Fibroblast of lung (primary cell): ENCODE results near the gene ITGB8. TPM values are rescaled to one million over a fixed set of nuclear protein-coding genes. Genes with fewer than 3 reads are reported as not detected.
"Not testable (repeated sequence)": the region's sequence is repeated elsewhere in the genome, so short reads cannot be mapped to it uniquely, and the experiment has no call there.

ENCODE experiments used
- DNase-seq, 2 donors: peaks; one replicate each; pipeline versions ENCODE4 v3.0.0 to v3.0.0-alpha.2; 2010; ENCODE audit warnings: low read depth in 2 of 2
- H2AFZ ChIP-seq: 2 replicates; pipeline ENCODE4 v1.5.1; 2012; ENCODE audit warnings: low read length, control low read depth, inconsistent platforms
- H3K27ac ChIP-seq: 2 replicates; pipeline ENCODE4 v1.5.1; 2011; ENCODE audit warnings: low read length, control low read depth; ENCODE audit not compliant: insufficient read depth
- H3K27me3 ChIP-seq: 2 replicates; pipeline ENCODE4 v1.5.1; 2011; ENCODE audit warnings: mild to moderate bottlenecking, low read length; ENCODE audit not compliant: control insufficient read depth, insufficient read depth
- H3K36me3 ChIP-seq: 2 replicates; pipeline ENCODE4 v1.5.1; 2011; ENCODE audit warnings: low read length; ENCODE audit not compliant: control insufficient read depth, insufficient read depth
- H3K4me1 ChIP-seq: 2 replicates; pipeline ENCODE4 v1.5.1; 2011; ENCODE audit warnings: low read length; ENCODE audit not compliant: control insufficient read depth, insufficient read depth; ENCODE audit errors: extremely low read depth
- H3K4me2 ChIP-seq: 2 replicates; pipeline ENCODE4 v1.5.1; 2011; ENCODE audit warnings: low read length, control low read depth; ENCODE audit not compliant: insufficient read depth; ENCODE audit errors: extremely low read depth
- H3K4me3 ChIP-seq, 4 experiments: fragments of 200-600 bp in 1 of 4; sonication (generic) in 1 of 4; replicated peaks in 1 of 4; 2 replicates each; pipeline ENCODE4 v1.5.1; 2011 to 2016; ENCODE audit warnings: low read length in 4 of 4, low read depth in 3 of 4, mild to moderate bottlenecking in 3 of 4, control low read depth in 2 of 4, inconsistent platforms in 1 of 4, mixed read lengths in 1 of 4; ENCODE audit not compliant: insufficient read depth in 1 of 4; ENCODE audit errors: control extremely low read depth in 1 of 4
- H3K79me2 ChIP-seq: 2 replicates; pipeline ENCODE4 v1.5.1; 2012; ENCODE audit warnings: mild to moderate bottlenecking, low read length, inconsistent platforms; ENCODE audit not compliant: control insufficient read depth, insufficient read depth
- H3K9ac ChIP-seq: 2 replicates; pipeline ENCODE4 v1.5.1; 2011; ENCODE audit warnings: mild to moderate bottlenecking, low read length, control low read depth; ENCODE audit not compliant: insufficient read depth
- H3K9me3 ChIP-seq: 2 replicates; pipeline ENCODE4 v1.5.1; 2012; ENCODE audit warnings: low read depth, low read length; ENCODE audit not compliant: control insufficient read depth, insufficient read depth
- H4K20me1 ChIP-seq: 2 replicates; pipeline ENCODE4 v1.5.1; 2011; ENCODE audit warnings: low read length; ENCODE audit not compliant: control insufficient read depth, insufficient read depth; ENCODE audit errors: extremely low read depth
- EZH2 ChIP-seq: IDR thresholded peaks from 2 replicates; pipeline ENCODE4 v1.5.1; 2012; ENCODE audit warnings: low read length, control low read depth, mild to moderate bottlenecking; ENCODE audit errors: missing control alignments
- polyA plus RNA-seq, 2 donors: library from polyadenylated mRNA; depleted of rRNA in 1 of 2; stranded (reverse) in 1 of 2; unstranded in 1 of 2; fragments of >200 nt; gene quantifications; 2 replicates each; pipeline ENCODE4 v1.2.1, GENCODE V29; 2011 to 2012; ENCODE audit warnings: missing spikeins in 1 of 2
- total RNA-seq: library from RNA; depleted of rRNA; stranded (reverse); fragments of >200 nt; gene quantifications from 2 replicates; pipeline ENCODE4 v1.2.1, GENCODE V29; 2014
- TF ChIP-seq, protein P1 (sequence below), 2 donors: IDR thresholded peaks in 1 of 2; conservative IDR thresholded peaks in 1 of 2; 1 replicate in 1 of 2; 2 replicates in 1 of 2; pipeline ENCODE4 v1.5.1; 2011 to 2012; ENCODE audit warnings: low read length in 2 of 2, control low read depth in 1 of 2, inconsistent platforms in 1 of 2, low read depth in 1 of 2, mild to moderate bottlenecking in 1 of 2

ITGB8 gene
- total and polyA plus RNA-seq, 2 donors (not counting 1 experiment from before 2014, with no cell fraction given): 3.8 to 100 TPM

DNA sequence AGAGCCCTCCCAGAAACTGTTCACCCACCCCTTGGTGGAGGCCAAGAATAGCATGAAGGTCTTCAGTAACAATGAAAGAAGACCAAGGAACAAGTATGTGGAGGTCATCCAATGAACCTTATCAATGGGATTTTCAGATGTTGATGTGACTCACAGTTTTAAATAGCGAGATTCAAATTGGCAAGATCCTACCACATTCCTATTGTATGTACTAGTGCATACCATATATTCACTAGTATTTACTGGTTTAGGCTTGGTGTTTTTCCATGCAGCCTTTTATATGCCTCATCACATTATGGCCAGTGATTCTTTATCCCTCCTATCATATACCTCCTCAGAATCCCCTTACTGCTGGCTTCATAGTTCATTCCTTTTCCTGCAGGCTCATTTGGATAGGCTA lies 54.4 kb downstream of the ITGB8 start:
- no peaks in the 10 kb centered on the region for H3K4me1 ChIP-seq
- DNase-seq: peak; percentile 64 to 95
- no peak for TF ChIP-seq EZH2
- TF ChIP-seq, protein P1, sequence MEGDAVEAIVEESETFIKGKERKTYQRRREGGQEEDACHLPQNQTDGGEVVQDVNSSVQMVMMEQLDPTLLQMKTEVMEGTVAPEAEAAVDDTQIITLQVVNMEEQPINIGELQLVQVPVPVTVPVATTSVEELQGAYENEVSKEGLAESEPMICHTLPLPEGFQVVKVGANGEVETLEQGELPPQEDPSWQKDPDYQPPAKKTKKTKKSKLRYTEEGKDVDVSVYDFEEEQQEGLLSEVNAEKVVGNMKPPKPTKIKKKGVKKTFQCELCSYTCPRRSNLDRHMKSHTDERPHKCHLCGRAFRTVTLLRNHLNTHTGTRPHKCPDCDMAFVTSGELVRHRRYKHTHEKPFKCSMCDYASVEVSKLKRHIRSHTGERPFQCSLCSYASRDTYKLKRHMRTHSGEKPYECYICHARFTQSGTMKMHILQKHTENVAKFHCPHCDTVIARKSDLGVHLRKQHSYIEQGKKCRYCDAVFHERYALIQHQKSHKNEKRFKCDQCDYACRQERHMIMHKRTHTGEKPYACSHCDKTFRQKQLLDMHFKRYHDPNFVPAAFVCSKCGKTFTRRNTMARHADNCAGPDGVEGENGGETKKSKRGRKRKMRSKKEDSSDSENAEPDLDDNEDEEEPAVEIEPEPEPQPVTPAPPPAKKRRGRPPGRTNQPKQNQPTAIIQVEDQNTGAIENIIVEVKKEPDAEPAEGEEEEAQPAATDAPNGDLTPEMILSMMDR (conservative IDR thresholded peaks at IDR 0.05 in 1 of 2, IDR thresholded peaks at IDR 0.05 in 1 of 2; ENCODE audit: low read depth in 1 of 2, low read length in 2 of 2): no peak
- H3K36me3 ChIP-seq: no peaks in the 10 kb centered on the region
- H2AFZ ChIP-seq: no peak overlapping the region
- H4K20me1 ChIP-seq: no peaks in the 10 kb centered on the region
- H3K9ac ChIP-seq: no peak overlapping the region
- H3K9me3 ChIP-seq: no peaks in the 10 kb centered on the region
- H3K4me3 ChIP-seq: no peak overlapping the region
- no peaks in the 10 kb centered on the region for H3K79me2 ChIP-seq
- H3K27ac ChIP-seq: peak overlapping the region; percentile 32
- no peaks in the 10 kb centered on the region for H3K27me3 ChIP-seq
- peak overlapping the region; percentile 35 for H3K4me2 ChIP-seq

DNA sequence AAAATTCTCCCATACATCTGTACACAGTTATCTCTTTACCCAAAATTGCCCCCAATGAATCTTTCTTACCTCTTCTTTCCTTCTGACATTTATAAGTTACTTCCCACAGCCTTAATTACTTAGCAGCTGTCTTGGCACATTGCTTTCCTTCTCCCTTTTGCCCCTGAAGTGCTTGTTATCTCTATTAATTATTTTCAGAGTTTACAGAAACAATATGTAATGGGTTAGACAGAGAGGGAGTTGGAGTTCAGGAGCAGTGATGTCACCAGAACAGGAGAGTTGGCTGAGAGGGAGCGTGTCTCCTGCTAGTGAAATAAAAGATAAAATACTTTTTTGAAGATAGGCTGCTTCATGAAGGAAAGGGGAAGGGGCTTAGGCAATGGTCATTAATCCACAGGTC lies 57.4 kb downstream of the ITGB8 start:
- Histone ChIP-seq H3K4me1 (no peaks in the 10 kb centered on the region), H3K4me3 (no peak overlapping the region), H3K36me3 (no peaks in the 10 kb centered on the region), H3K4me2 (no peak overlapping the region), H3K27me3 (no peaks in the 10 kb centered on the region), H3K79me2 (no peaks in the 10 kb centered on the region), H3K9me3 (no peaks in the 10 kb centered on the region), H3K27ac (no peak overlapping the region), H2AFZ (no peak overlapping the region), H3K9ac (no peak overlapping the region), H4K20me1 (no peaks in the 10 kb centered on the region)
- DNase-seq: peak in 1 of 2 donors; percentile 18
- TF ChIP-seq, protein P1 (conservative IDR thresholded peaks at IDR 0.05 in 1 of 2, IDR thresholded peaks at IDR 0.05 in 1 of 2; ENCODE audit: low read depth in 1 of 2, low read length in 2 of 2): no peak
- TF ChIP-seq EZH2: no peak

DNA sequence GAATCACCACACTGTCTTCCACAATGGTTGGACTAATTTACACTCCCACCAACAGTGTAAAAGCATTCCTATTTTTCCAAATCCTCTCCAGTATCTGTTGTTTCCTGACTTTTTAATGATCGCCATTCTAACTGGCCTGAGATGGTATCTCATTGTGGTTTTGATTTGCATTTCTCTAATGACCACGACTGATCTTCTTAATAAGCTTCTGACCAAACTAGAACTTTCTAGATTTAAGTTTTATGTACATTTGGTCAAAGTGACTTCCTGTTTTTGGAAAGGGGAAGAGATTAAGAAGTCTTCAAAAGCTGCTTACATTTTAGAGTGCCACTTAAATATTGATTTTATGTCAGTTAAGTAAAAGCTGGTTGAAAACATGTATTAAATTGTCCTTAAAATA lies 58.5 kb downstream of the ITGB8 start:
- H3K9ac ChIP-seq, H2AFZ ChIP-seq, H4K20me1 ChIP-seq, H3K79me2 ChIP-seq, H3K9me3 ChIP-seq, H3K27ac ChIP-seq, H3K4me1 ChIP-seq, DNase-seq, H3K36me3 ChIP-seq, H3K4me2 ChIP-seq, H3K27me3 ChIP-seq, H3K4me3 ChIP-seq: not testable (repeated sequence)
